Lower lobe of right lung (tissue), 2 donors: Measurements from ENCODE around the gene CABLES1. TPM values are rescaled to one million over a fixed set of nuclear protein-coding genes. Genes with fewer than 3 reads are reported as not detected.

ENCODE experiments used
- ATAC-seq, 2 donors: fragments of 200-7000 bp; cut with Tn5 transposase; one replicate each; pipeline ENCODE4 v1.9.1; 2020 to 2022; ENCODE audit warnings: mild to moderate bottlenecking in 2 of 2, moderate library complexity in 2 of 2
- DNase-seq: peaks from one replicate; pipeline ENCODE4 v3.0.0-alpha.2; 2020
- H3K27ac ChIP-seq: fragments of 200-600 bp; one replicate; pipeline ENCODE4 v1.8.0; 2022
- H3K27me3 ChIP-seq: fragments of 200-600 bp; one replicate; pipeline ENCODE4 v1.8.0; 2022; ENCODE audit warnings: low read depth
- H3K36me3 ChIP-seq: fragments of 200-600 bp; one replicate; pipeline ENCODE4 v1.8.0; 2022; ENCODE audit warnings: mild to moderate bottlenecking
- H3K4me1 ChIP-seq: fragments of 200-600 bp; one replicate; pipeline ENCODE4 v1.8.0; 2022
- H3K4me3 ChIP-seq: fragments of 200-600 bp; one replicate; pipeline ENCODE4 v1.8.0; 2022; ENCODE audit warnings: mild to moderate bottlenecking
- H3K9me3 ChIP-seq: fragments of 200-600 bp; one replicate; pipeline ENCODE4 v1.8.0; 2022
- intact Hi-C: fragments of 100-400 bp; cut with DNase I; formaldehyde crosslinking; loops from one replicate; pipeline ENCODE4 v1.11.0; 2022
- total RNA-seq: library from RNA; stranded (reverse); fragmentation: NEBNext Ultra II Directional; extraction: Animal tissue kit (Norgen Biotek cat#: 25700); gene quantifications from one replicate; pipeline ENCODE4 v1.2.1, GENCODE V29; 2021
- TF ChIP-seq, protein P1 (sequence below): fragments of 200-600 bp; IDR thresholded peaks from one replicate; pipeline ENCODE4 v1.8.0; 2022; ENCODE audit warnings: antibody characterized with exemption, mild to moderate bottlenecking
- donor health status: DM: no; HTN: yes; CAD: no; lungs with severe emphysema.

CABLES1 gene
- total RNA-seq, 1 donor from 2014 or later: 44.2 TPM

DNA sequence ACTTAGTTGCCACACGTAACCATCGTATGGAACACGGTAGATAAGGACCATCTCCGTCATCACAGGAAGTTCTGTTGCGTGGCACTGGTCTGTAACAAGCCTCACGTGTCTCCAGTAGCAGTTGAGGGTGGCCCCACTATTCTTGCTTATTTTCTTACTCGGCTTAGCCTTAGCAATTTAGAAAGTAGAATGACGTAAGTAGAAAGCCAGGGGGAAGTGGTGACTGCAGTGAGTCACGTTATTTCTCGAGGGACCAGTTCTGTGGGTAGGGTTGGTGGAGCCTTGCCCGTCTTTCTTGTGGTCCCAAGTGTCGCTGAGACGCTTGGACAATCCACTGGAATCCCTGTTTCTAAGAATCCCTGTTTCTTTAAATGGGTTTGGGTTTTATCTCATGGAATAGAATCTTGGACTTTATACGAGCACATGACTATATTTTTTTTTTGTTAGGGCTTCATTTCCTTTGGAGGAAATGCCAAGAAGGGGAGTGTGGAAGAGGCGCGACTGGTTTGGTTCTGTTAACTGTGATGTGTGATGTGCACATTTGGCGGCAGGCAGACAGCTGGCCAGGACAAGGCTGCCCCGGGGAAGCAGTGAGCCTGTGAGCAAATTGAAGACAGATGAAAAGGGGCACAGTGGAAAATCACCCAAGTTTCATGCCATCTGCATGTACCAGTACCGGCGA, 96.2 kb downstream of the CABLES1 start:
- TF ChIP-seq, protein P1, sequence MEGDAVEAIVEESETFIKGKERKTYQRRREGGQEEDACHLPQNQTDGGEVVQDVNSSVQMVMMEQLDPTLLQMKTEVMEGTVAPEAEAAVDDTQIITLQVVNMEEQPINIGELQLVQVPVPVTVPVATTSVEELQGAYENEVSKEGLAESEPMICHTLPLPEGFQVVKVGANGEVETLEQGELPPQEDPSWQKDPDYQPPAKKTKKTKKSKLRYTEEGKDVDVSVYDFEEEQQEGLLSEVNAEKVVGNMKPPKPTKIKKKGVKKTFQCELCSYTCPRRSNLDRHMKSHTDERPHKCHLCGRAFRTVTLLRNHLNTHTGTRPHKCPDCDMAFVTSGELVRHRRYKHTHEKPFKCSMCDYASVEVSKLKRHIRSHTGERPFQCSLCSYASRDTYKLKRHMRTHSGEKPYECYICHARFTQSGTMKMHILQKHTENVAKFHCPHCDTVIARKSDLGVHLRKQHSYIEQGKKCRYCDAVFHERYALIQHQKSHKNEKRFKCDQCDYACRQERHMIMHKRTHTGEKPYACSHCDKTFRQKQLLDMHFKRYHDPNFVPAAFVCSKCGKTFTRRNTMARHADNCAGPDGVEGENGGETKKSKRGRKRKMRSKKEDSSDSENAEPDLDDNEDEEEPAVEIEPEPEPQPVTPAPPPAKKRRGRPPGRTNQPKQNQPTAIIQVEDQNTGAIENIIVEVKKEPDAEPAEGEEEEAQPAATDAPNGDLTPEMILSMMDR: no peak
- DNase-seq: peak; percentile 51
- H3K27me3 ChIP-seq: no peaks in the 10 kb centered on the region
- peaks cover 61% of the 10 kb centered on the region for H3K4me1 ChIP-seq
- no peaks in the 10 kb centered on the region for H3K9me3 ChIP-seq
- peak overlapping the region; percentile 63 for H3K27ac ChIP-seq
- ATAC-seq: peak; percentile 64 to 82
- H3K4me3 ChIP-seq: no peak overlapping the region
- intact Hi-C loops: no loop called here
- peaks cover 3% of the 10 kb centered on the region for H3K36me3 ChIP-seq

DNA sequence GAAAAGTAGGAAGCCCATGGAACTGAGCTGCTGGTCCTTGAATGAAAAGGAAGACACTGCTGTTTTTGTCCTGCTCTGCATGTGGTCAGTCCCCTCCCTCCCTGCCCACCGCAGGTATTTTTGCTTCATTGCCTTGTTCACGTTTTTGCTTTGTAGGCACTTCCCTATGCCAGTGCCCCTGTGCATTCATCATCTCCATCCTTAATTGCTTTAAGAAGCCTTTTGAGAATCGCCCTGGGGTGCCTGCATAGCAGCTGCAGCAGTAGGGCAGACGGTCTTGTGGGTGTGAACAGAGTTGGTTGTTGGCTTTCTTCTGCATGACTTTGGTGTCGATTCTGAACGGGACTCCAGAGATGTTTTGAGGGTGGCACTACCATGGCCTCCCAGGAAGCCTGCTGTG, 97.0 kb downstream of the CABLES1 start:
- Histone ChIP-seq H3K4me1 (peaks cover 59% of the 10 kb centered on the region), H3K4me3 (no peak overlapping the region), H3K36me3 (peaks cover 7% of the 10 kb centered on the region), H3K27ac (peak overlapping the region; percentile 63), H3K9me3 (no peaks in the 10 kb centered on the region), H3K27me3 (no peaks in the 10 kb centered on the region)
- DNase-seq: no peak
- intact Hi-C loops: no loop called here
- TF ChIP-seq, protein P1: no peak
- no peak for ATAC-seq

DNA sequence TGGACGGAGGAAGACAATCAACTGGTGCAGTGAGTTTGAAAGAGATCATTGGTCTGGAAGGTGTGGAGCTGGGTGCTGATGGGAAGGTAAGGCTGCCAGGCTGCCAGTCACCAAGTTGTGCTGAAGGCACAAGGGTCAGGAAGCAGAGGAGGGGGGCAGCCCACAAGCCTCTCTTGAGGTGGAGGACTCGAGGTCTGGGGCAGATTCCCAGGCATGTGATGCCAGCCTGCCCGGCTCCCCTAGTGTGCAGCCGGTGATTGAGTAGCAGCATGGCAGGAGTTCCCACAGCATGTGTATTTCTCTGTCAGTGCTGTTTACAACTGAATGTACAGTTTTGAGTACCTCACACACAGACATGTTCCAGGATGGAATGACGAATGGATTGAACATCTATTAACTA, 99.3 kb downstream of the CABLES1 start:
- Histone ChIP-seq H3K4me1 (peaks cover 55% of the 10 kb centered on the region), H3K4me3 (no peak overlapping the region), H3K36me3 (peaks cover 7% of the 10 kb centered on the region), H3K9me3 (no peaks in the 10 kb centered on the region), H3K27me3 (no peaks in the 10 kb centered on the region), H3K27ac (no peak overlapping the region)
- ATAC-seq: no peak
- intact Hi-C loops: no loop called here
- DNase-seq: no peak
- TF ChIP-seq, protein P1: no peak

DNA sequence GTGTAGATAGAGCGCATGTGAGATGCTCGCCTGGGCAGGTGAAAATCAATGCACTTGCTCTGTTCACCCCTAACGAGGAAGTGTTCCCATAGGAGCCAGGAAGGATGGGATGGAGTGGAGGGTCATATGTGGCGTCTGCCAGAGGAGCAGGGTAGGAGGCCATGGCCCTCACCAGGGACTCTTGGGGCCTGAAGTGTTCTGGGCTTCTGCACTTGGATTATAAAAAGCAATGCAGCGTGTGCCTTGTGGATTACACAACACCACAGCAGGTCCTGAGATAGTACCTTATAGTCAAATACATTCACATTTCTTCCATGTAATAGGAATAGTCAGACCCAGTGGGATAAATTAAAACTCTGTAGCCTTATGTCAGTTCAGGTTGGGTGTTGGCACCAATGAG, 100.1 kb downstream of the CABLES1 start:
- no peaks in the 10 kb centered on the region for H3K9me3 ChIP-seq
- no peaks in the 10 kb centered on the region for H3K27me3 ChIP-seq
- ATAC-seq (no peak), DNase-seq (no peak)
- no peak overlapping the region for H3K27ac ChIP-seq
- intact Hi-C loops: no loop called here
- TF ChIP-seq, protein P1: no peak
- no peak overlapping the region for H3K4me3 ChIP-seq
- H3K4me1 ChIP-seq: peaks cover 51% of the 10 kb centered on the region
- peaks cover 7% of the 10 kb centered on the region for H3K36me3 ChIP-seq

DNA sequence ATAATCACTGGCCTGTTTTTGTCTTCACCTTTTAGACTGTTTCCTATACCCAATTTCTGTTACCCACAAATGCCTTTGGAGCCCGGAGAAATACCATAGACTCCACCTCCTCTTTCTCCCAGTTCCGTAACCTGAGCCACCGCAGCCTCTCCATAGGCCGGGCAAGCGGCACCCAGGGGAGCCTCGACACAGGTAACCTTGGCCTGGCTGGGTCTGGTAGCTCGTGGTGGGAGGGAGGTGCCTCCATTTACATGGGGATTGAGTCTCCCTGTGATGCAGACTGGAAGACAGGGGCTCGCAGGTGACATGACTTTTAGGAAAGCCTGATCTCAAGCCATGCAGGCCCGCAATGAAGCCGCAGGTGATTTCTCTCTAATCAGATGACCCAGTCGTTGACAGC, 100.6 kb downstream of the CABLES1 start:
- no peak for DNase-seq
- Histone ChIP-seq H3K4me3 (no peak overlapping the region), H3K27me3 (no peaks in the 10 kb centered on the region), H3K4me1 (peaks cover 50% of the 10 kb centered on the region), H3K36me3 (peaks cover 7% of the 10 kb centered on the region), H3K27ac (no peak overlapping the region), H3K9me3 (no peaks in the 10 kb centered on the region)
- TF ChIP-seq, protein P1: no peak
- no peak for ATAC-seq
- intact Hi-C loops: no loop called here
